H1 (cell line): Measurements from ENCODE around the gene DMPK. TPM values are rescaled to one million over a fixed set of nuclear protein-coding genes. Genes with fewer than 3 reads are reported as not detected.
"Not testable (repeated sequence)": the region's sequence is repeated elsewhere in the genome, so short reads cannot be mapped to it uniquely, and the experiment has no call there.

Experiments used
- CTCF ChIA-PET: fragments of 300-600 bp; sonication (Branson Sonifier 250); formaldehyde crosslinking; loops from one replicate; lab custom pipeline; 2021; ENCODE audit not compliant: partially characterized antibody; lab: Charles Lee
- POLR2A ChIA-PET: fragments of 300-600 bp; sonication (Branson Sonifier 250); formaldehyde crosslinking; loops from one replicate; lab custom pipeline; 2021; ENCODE audit warnings: inconsistent platforms; ENCODE audit not compliant: partially characterized antibody; lab: Charles Lee
- DNase-seq, 2 experiments: peaks; one replicate each; pipeline versions ENCODE4 v3.0.0 to v3.0.0-alpha.2; 2010 to 2022; ENCODE audit warnings: low spot score in 2 of 2, low read depth in 1 of 2, mixed read lengths in 1 of 2
- FAIRE-seq: peaks from 2 replicates; lab custom pipeline; 2011; peaks lifted over from hg19 to GRCh38; lab: Jason Lieb, UNC
- H2AFZ ChIP-seq: 2 replicates; pipeline ENCODE4 v1.8.1; 2012; ENCODE audit warnings: low read length, inconsistent platforms
- H2AK5ac ChIP-seq: 2 replicates; pipeline ENCODE4 v1.6.1; 2013; ENCODE audit warnings: low read depth, low read length
- H2BK120ac ChIP-seq: replicated peaks from 2 replicates; pipeline ENCODE3; 2013; ENCODE audit warnings: low read depth, low read length, inconsistent platforms
- H2BK12ac ChIP-seq: 2 replicates; pipeline ENCODE4 v1.6.1; 2013; ENCODE audit warnings: low read depth, low read length
- H2BK15ac ChIP-seq: 2 replicates; pipeline ENCODE4 v1.6.1; 2013; ENCODE audit warnings: low read length
- H2BK20ac ChIP-seq: 2 replicates; pipeline ENCODE4 v1.6.1; 2013; ENCODE audit warnings: low read length
- H2BK5ac ChIP-seq: 2 replicates; pipeline ENCODE4 v1.6.1; 2013; ENCODE audit warnings: low read depth, low read length
- H3K14ac ChIP-seq: 2 replicates; pipeline ENCODE4 v1.6.1; 2013; ENCODE audit warnings: inconsistent platforms; ENCODE audit not compliant: insufficient read length
- H3K18ac ChIP-seq: 2 replicates; pipeline ENCODE4 v1.6.1; 2013; ENCODE audit warnings: low read length; ENCODE audit errors: extremely low read depth
- H3K23ac ChIP-seq: 2 replicates; pipeline ENCODE4 v1.6.1; 2013; ENCODE audit warnings: inconsistent platforms; ENCODE audit not compliant: insufficient read length
- H3K23me2 ChIP-seq: 2 replicates; pipeline ENCODE4 v1.6.1; 2013; ENCODE audit warnings: low read depth, low read length
- H3K27ac ChIP-seq: 2 replicates; pipeline ENCODE4 v1.6.1; 2011; ENCODE audit warnings: low read depth, low read length, inconsistent platforms
- H3K27me3 ChIP-seq, 4 experiments: replicated peaks in 1 of 4; 1 replicate in 1 of 4; 2 replicates in 3 of 4; pipeline versions ENCODE4 v1.6.1 to v1.8.1; 2011 to 2013; ENCODE audit warnings: low read length in 3 of 4, mild to moderate bottlenecking in 3 of 4, inconsistent platforms in 2 of 4, mixed read lengths in 2 of 4, moderate library complexity in 1 of 4; ENCODE audit not compliant: control insufficient read depth in 3 of 4, insufficient read depth in 3 of 4; ENCODE audit errors: extremely low read depth in 1 of 4
- H3K36me3 ChIP-seq, 4 experiments: 2 replicates each; pipeline versions ENCODE4 v1.6.1 to v1.8.1; 2011 to 2013; ENCODE audit warnings: mild to moderate bottlenecking in 4 of 4, low read length in 3 of 4, moderate library complexity in 2 of 4, control low read depth in 1 of 4, inconsistent platforms in 1 of 4; ENCODE audit not compliant: insufficient read depth in 4 of 4, control insufficient read depth in 2 of 4
- H3K4ac ChIP-seq: replicated peaks from 2 replicates; pipeline ENCODE3; 2013; ENCODE audit warnings: low read length, low read depth, mixed read lengths, inconsistent platforms; ENCODE audit not compliant: insufficient read length
- H3K4me1 ChIP-seq, 4 experiments: replicated peaks in 1 of 4; 1 replicate in 1 of 4; 2 replicates in 3 of 4; pipeline versions ENCODE4 v1.6.1 to v1.8.1; 2011 to 2013; ENCODE audit warnings: low read length in 3 of 4, inconsistent platforms in 2 of 4, mixed read lengths in 1 of 4; ENCODE audit not compliant: insufficient read depth in 4 of 4, control insufficient read depth in 3 of 4
- H3K4me2 ChIP-seq, 2 experiments: 2 replicates each; pipeline versions ENCODE4 v1.6.1 to v1.8.1; 2011 to 2013; ENCODE audit warnings: low read depth in 2 of 2, low read length in 2 of 2, control low read depth in 1 of 2, inconsistent platforms in 1 of 2, mild to moderate bottlenecking in 1 of 2; ENCODE audit not compliant: insufficient read depth in 1 of 2
- H3K4me3 ChIP-seq, 4 experiments: fragments of 200-600, 300-600 bp in 1 of 4; sonication (generic), shearing (Covaris generic), sonication (Bioruptor Twin) in 1 of 4; 2 replicates each; pipeline versions ENCODE4 v1.5.1 to v1.8.1; 2011 to 2016; ENCODE audit warnings: low read length in 4 of 4, low read depth in 3 of 4, control low read depth in 2 of 4, inconsistent platforms in 2 of 4, mild to moderate bottlenecking in 2 of 4, mixed read lengths in 1 of 4, moderate library complexity in 1 of 4; ENCODE audit not compliant: insufficient read depth in 2 of 4; ENCODE audit errors: extremely low read depth in 1 of 4
- H3K56ac ChIP-seq: replicated peaks from 2 replicates; pipeline ENCODE3; 2013; ENCODE audit warnings: low read depth, mild to moderate bottlenecking, mixed read lengths, low read length, inconsistent platforms; ENCODE audit not compliant: insufficient read length
- H3K79me1 ChIP-seq: 2 replicates; pipeline ENCODE4 v1.6.1; 2013; ENCODE audit warnings: low read depth, low read length, control low read depth
- H3K79me2 ChIP-seq, 2 experiments: 2 replicates each; pipeline versions ENCODE4 v1.6.1 to v1.8.1; 2012 to 2013; ENCODE audit warnings: low read length in 2 of 2, mild to moderate bottlenecking in 2 of 2, inconsistent platforms in 1 of 2; ENCODE audit not compliant: insufficient read depth in 2 of 2, control insufficient read depth in 1 of 2
- H3K9ac ChIP-seq, 4 experiments: replicated peaks in 1 of 4; 1 replicate in 1 of 4; 2 replicates in 3 of 4; pipeline versions ENCODE4 v1.6.1 to v1.8.1; 2011 to 2013; ENCODE audit warnings: low read depth in 3 of 4, low read length in 3 of 4, control low read depth in 2 of 4, mild to moderate bottlenecking in 2 of 4, moderate library complexity in 2 of 4, inconsistent platforms in 1 of 4; ENCODE audit errors: extremely low read depth in 1 of 4
- H3K9me3 ChIP-seq, 2 experiments: 2 replicates each; pipeline versions ENCODE4 v1.6.1 to v1.8.1; 2012 to 2013; ENCODE audit warnings: mild to moderate bottlenecking in 2 of 2, moderate library complexity in 2 of 2, control low read depth in 1 of 2, inconsistent platforms in 1 of 2, low read depth in 1 of 2, low read length in 1 of 2, mixed read lengths in 1 of 2; ENCODE audit not compliant: insufficient read depth in 2 of 2
- H4K20me1 ChIP-seq, 2 experiments: replicated peaks in 1 of 2; 2 replicates each; pipeline versions ENCODE3 to v1.8.1; 2011 to 2013; ENCODE audit warnings: inconsistent platforms in 2 of 2, low read length in 2 of 2, mild to moderate bottlenecking in 1 of 2; ENCODE audit not compliant: insufficient read depth in 2 of 2, control insufficient read depth in 1 of 2
- H4K5ac ChIP-seq: 2 replicates; pipeline ENCODE4 v1.6.1; 2013; ENCODE audit warnings: low read length, low read depth, mixed read lengths, inconsistent platforms; ENCODE audit not compliant: insufficient read length
- H4K8ac ChIP-seq: 2 replicates; pipeline ENCODE4 v1.8.0; 2013; ENCODE audit warnings: mild to moderate bottlenecking, moderate library complexity, low read length, inconsistent platforms; ENCODE audit not compliant: insufficient read depth; ENCODE audit errors: extremely low read depth
- H4K91ac ChIP-seq: replicated peaks from 2 replicates; pipeline ENCODE3; 2013; ENCODE audit warnings: low read length, mixed read lengths, inconsistent platforms; ENCODE audit not compliant: insufficient read length
- CEBPB ChIP-seq: IDR thresholded peaks from 2 replicates; pipeline ENCODE4 v1.6.1; 2012; ENCODE audit warnings: low read depth, low read length
- WGBS, 2 experiments: shearing (Covaris generic) in 1 of 2; methylation state at CpG; one replicate each; pipeline versions ENCODE4 v1.1.6 to v1.1.7; 2013 to 2015; ENCODE audit warnings: low lambda C conversion rate in 2 of 2, mixed read lengths in 2 of 2, inconsistent platforms in 1 of 2, low coverage in 1 of 2, missing lambda C conversion rate in 1 of 2; ENCODE audit not compliant: insufficient replicate concordance in 2 of 2, insufficient coverage in 1 of 2, insufficient read length in 1 of 2; ENCODE audit errors: extremely low coverage in 1 of 2, missing lambda C conversion rate in 1 of 2; 5-methylcytosine and 5-hydroxymethylcytosine counted together
- polyA plus RNA-seq, 7 experiments: library from polyadenylated mRNA; depleted of rRNA in 3 of 7; stranded (reverse) in 5 of 7; unstranded in 2 of 7; fragments of >200 nt in 5 of 7; fragments of 200-250 nt in 2 of 7; gene quantifications; 1 replicate in 5 of 7; 2 replicates in 1 of 7; 4 replicates in 1 of 7; pipeline versions ENCODE4 v1.2.1 to v1.2.3, GENCODE V29; 2011 to 2013; ENCODE audit warnings: missing spikeins in 2 of 7, mixed read lengths in 2 of 7
- total RNA-seq: library from RNA; stranded (reverse); fragmentation: NEBNext Ultra II Directional; extraction: Animal tissue kit (Norgen Biotek cat#: 25700); gene quantifications from 2 replicates; pipeline ENCODE4 v1.2.1, GENCODE V29; 2021

Gene DMPK
- total and polyA plus RNA-seq, 2 of the 8 experiments (the other 6 are each of a cell fraction or from before 2014, with no cell fraction given), result 13.7 to 27.4 TPM

DNA sequence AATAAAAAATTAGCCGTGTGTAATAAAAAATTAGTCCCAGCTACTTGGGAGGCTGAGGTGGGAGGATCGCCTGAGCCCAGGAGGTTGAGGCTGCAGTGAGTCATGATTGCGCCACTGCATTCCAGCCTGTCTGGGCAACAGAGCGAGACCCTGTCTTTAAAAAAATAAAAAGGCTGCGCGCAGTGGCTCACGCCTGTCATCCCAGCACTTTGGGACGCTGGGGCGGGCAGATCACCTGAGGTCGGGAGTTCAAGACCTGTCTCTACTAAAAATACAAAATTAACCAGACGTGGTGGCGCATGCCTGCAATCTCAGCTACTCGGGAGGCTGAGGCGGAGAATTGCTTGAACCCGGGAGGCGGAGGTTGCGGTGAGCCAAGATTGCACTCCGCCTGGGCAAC, 53.6 kb downstream of the DMPK start:
- not testable (repeated sequence) for H2BK120ac ChIP-seq, H3K27me3 ChIP-seq, H3K4me3 ChIP-seq, H3K27ac ChIP-seq, H3K4me1 ChIP-seq, H3K9me3 ChIP-seq, FAIRE-seq, H2AFZ ChIP-seq, H3K14ac ChIP-seq, H2BK5ac ChIP-seq, H3K36me3 ChIP-seq, H3K9ac ChIP-seq, H3K23me2 ChIP-seq, H2BK20ac ChIP-seq, DNase-seq, H4K91ac ChIP-seq, H3K4ac ChIP-seq, H3K4me2 ChIP-seq, H2BK12ac ChIP-seq, H2AK5ac ChIP-seq, H2BK15ac ChIP-seq, H3K56ac ChIP-seq, H3K23ac ChIP-seq, H4K20me1 ChIP-seq, H4K5ac ChIP-seq, H4K8ac ChIP-seq, H3K18ac ChIP-seq, H3K79me1 ChIP-seq
- TF ChIP-seq CEBPB, result 0 out of 2 replicates have a peak, but pooled peaks have one; percentile 21
- 98% methylated on average over 18 of the region's 18 CpGs; no CpG with 5 or more reads in 1 of the 2 experiments for WGBS, 2 experiments
- ChIA-PET CTCF (interaction anchor here (1.6 kb wide), 1 partner anchor 88 kb away, joined by 6 read pairs; no protein-coding TSS in a partner anchor), POLR2A (interaction anchor here (4.3 to 9.1 kb wide), 2 partner anchors 11 to 39 kb away, joined by 67 to 113 read pairs; partner anchors contain the start of gene SIX5)
- H3K79me2 ChIP-seq, result peaks cover 3 to 59% of the 10 kb centered on the region in 2 experiments; a peak in 2 of 4 replicates
